Hepatocyte (in vitro differentiated cells): ENCODE data around the gene ACOT4.

Source experiments
- EZH2 ChIP-seq: fragments of 200-600 bp; sonication (generic); IDR thresholded peaks from 2 replicates; pipeline ENCODE4 v1.6.1; 2016; ENCODE audit warnings: antibody characterized with exemption, mild to moderate bottlenecking, borderline replicate concordance
- EZH2phosphoT487 ChIP-seq: fragments of 200-600 bp; sonication (generic); IDR thresholded peaks from one replicate; pipeline ENCODE4 v1.6.1; 2018; ENCODE audit warnings: antibody characterized with exemption, mild to moderate bottlenecking, low read depth, moderate library complexity; ENCODE audit not compliant: unreplicated experiment, severe bottlenecking
- TF ChIP-seq, protein P1 (sequence below): fragments of 200-600 bp; sonication (generic); IDR thresholded peaks from 2 replicates; pipeline ENCODE4 v1.5.1; 2016; ENCODE audit warnings: antibody characterized with exemption, mild to moderate bottlenecking; ENCODE audit not compliant: poor library complexity

DNA sequence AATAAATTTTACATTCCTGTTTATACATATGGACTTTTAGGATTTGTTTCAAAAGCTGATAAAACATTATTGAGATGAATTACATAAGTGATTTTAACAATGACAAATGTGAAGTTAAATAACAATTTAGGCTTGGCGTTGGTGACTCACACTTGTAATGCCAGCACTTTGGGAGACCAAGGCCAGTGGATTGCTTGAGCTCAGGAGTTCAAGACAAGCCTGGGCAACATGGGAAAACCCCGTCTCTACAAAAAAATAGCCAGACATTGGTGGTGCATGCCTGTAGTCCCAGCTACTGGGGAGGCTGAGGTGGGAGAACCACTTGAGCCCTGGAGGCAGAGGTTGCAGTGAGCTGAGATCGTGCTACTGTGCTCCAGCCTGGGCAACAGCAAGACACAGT lies 15.3 kb upstream of the ACOT4 start:
- TF ChIP-seq, protein P1, sequence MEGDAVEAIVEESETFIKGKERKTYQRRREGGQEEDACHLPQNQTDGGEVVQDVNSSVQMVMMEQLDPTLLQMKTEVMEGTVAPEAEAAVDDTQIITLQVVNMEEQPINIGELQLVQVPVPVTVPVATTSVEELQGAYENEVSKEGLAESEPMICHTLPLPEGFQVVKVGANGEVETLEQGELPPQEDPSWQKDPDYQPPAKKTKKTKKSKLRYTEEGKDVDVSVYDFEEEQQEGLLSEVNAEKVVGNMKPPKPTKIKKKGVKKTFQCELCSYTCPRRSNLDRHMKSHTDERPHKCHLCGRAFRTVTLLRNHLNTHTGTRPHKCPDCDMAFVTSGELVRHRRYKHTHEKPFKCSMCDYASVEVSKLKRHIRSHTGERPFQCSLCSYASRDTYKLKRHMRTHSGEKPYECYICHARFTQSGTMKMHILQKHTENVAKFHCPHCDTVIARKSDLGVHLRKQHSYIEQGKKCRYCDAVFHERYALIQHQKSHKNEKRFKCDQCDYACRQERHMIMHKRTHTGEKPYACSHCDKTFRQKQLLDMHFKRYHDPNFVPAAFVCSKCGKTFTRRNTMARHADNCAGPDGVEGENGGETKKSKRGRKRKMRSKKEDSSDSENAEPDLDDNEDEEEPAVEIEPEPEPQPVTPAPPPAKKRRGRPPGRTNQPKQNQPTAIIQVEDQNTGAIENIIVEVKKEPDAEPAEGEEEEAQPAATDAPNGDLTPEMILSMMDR: no peak
- TF ChIP-seq EZH2 (no peak), EZH2phosphoT487 (no peak)
